Activated CD8-positive, alpha-beta memory T cell treated with anti-CD3 and anti-CD28 coated beads for 36 hours (primary cell): ENCODE measurements around the gene ST8SIA6. TPM values are rescaled to one million over a fixed set of nuclear protein-coding genes. Genes with fewer than 3 reads are reported as not detected.
"Not testable (repeated sequence)": the region's sequence is repeated elsewhere in the genome, so short reads cannot be mapped to it uniquely, and the experiment has no call there.

Experiments
- CTCF ChIA-PET: fragments of 350-600 bp; sonication (Branson Sonifier 250); formaldehyde crosslinking; loops from one replicate; lab custom pipeline; 2021; ENCODE audit warnings: antibody characterized with exemption; lab: Charles Lee
- POLR2A ChIA-PET: fragments of 350-600 bp; sonication (Branson Sonifier 250); formaldehyde crosslinking; loops from one replicate; lab custom pipeline; 2021; ENCODE audit warnings: antibody characterized with exemption; lab: Charles Lee
- total RNA-seq, 2 experiments: library from RNA; stranded (reverse); gene quantifications; one replicate each; pipeline ENCODE4 v1.2.3, GENCODE V29; 2021

ST8SIA6 gene
- total RNA-seq, 2 experiments from 2014 or later = not detected

- CTCF ChIA-PET = interaction anchor here (0.7 kb wide), 1 partner anchor 41 kb away, joined by 3 read pairs; no protein-coding TSS in a partner anchor
- POLR2A ChIA-PET = no interaction called here
Measured at GRCh38 chr10:17406036-17406834, 48.2 kb downstream of the ST8SIA6 start.

DNA sequence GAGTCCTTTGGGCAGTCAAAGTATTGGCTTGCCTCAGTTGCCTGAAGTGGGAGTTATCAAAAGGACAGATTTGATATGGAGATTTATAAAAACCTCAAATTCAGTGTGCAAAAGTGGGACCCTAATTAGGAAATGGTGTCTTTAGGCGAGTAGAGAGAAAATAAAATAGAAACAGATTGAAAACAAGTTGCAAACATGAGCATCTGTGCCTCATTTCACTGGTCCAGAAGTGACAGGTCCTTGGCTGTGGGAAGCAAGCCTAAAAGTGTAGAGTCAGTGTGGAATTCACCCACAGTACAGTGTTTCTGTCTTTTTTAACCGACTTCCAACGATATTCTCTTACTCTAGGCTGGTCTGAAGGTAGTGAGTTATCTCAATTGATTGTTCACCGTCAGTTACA, 51.2 kb downstream of the ST8SIA6 start:
- ChIA-PET CTCF (no interaction called here), POLR2A (no interaction called here)

DNA sequence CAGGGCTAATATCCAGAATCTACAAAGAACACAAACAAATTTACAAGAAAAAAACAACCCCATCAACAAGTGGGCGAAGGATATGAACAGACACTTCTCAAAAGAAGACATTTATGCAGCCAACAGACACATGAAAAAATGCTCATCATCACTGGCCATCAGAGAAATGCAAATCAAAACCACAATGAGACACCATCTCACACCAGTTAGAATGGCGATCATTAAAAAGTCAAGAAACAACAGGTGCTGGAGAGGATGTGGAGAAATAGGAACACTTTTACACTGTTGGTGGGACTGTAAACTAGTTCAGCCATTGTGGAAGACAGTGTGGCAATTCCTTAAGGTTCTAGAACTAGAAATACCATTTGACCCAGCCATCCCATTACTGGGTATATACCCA, 52.4 kb downstream of the ST8SIA6 start:
- CTCF ChIA-PET, POLR2A ChIA-PET: not testable (repeated sequence)

GRCh38 chr10:17396004-17396403, 58.4 kb downstream of the ST8SIA6 start:
- ChIA-PET POLR2A (no interaction called here), CTCF (no interaction called here)

GRCh38 chr10:17394854-17395253, 59.5 kb downstream of the ST8SIA6 start:
- POLR2A ChIA-PET = no interaction called here

GRCh38 chr10:17387861-17388503, 66.4 kb downstream of the ST8SIA6 start:
- ChIA-PET POLR2A (no interaction called here), CTCF (no interaction called here)

More at GRCh38 chr10:17394854-17395253, 59.5 kb downstream of the ST8SIA6 start:
- CTCF ChIA-PET = no interaction called here

DNA sequence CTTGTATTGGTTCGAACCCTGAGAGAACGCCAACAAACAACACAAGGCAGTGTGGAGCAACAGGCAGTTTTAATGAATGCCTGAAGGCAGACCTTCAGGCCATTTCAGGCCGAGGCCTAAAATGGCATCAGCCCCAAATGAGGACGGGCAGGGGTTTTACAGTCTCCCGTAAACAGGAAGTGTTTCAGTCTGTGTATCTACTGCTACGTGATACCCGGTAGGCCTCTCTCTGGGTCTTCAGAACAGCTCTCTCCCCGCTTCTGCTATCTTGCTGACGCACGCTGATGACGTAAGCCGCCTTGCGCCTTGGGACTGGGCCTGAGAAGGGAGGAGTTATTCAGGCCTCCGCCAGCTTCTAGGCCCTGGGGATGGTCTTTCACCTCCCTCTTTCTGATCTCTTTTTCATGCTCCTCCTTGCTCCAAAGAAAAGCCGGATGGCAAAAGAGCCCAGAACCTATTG, 67.7 kb downstream of the ST8SIA6 start:
- CTCF ChIA-PET = no interaction called here
- POLR2A ChIA-PET = no interaction called here

DNA sequence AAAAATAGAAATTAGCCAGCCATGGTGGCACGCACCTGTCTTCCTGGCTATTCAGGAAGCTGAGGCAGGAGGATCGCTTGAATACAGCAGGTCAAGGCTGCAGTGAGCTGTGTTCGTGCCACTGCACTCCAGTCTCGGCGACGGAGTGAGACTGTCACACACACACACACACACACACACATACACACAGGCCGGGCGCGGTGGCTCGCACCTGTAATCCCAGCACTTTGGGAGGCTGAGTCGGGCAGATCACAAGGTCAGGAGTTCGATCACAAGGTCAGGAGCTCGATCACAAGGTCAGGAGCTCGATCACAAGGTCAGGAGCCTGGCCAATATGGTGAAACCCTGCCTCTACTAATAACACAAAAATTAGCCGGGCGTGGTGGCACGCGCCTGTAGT, 68.4 kb downstream of the ST8SIA6 start:
- ChIA-PET CTCF (no interaction called here), POLR2A (no interaction called here)

- POLR2A ChIA-PET = no interaction called here
- CTCF ChIA-PET = no interaction called here
Measured at GRCh38 chr10:17385066-17385465, 69.3 kb downstream of the ST8SIA6 start.

- CTCF ChIA-PET = interaction anchor here (0.5 kb wide), 1 partner anchor 13 kb away, joined by 3 read pairs; no protein-coding TSS in a partner anchor
- POLR2A ChIA-PET = no interaction called here
Measured at GRCh38 chr10:17383801-17384555, 70.4 kb downstream of the ST8SIA6 start.

DNA sequence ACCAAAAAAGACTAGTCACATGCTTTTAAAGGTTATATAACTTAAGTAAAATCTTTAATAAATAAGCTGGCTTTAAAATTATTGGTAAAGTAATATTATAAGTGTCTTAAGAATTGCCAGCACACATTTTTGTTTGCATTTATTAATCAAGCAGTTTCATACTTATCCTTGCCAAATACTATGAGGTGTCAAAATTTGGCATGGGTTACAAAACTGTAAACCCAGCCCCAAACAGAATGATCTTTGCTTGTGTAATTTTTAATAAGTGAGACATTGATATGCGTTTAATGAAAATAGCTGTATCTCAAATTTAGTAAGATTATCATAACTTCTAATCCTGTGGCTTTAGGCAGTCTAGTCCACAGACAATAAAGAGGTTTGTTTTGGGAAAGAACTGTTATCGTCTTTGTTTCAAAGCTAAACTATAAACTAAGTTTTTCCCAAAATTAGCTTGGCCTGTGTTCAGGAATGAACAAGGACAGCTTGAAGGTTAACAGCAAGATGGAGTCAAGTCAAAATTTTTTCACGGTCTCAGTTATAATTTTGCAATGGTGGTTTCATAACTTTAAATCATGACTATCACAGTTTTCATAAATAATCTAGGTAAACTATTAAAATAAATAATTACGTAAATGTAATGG, 72.8 kb downstream of the ST8SIA6 start:
- ChIA-PET CTCF (no interaction called here), POLR2A (no interaction called here)

GRCh38 chr10:17380888-17381287, 73.5 kb downstream of the ST8SIA6 start:
- CTCF ChIA-PET = no interaction called here
- POLR2A ChIA-PET = no interaction called here

DNA sequence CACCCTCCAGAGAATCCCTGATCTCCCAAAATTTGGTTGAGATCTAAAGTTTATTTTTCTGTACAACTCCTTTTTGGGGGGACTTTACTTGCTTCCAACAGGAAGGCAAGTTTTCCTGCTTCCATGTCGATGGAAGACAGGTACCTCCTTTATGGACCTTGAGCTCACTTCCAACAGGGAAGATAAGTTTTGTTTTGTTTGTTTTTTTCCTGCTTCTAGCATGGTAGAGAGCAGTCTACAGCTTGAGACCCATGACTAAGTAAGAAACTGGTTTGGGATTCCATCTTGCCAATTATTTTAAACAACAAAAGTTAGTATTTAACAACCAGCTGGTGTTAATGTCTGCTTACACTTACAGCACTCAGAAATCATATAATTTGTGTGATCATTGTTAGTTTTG, 74.4 kb downstream of the ST8SIA6 start:
- ChIA-PET CTCF (no interaction called here), POLR2A (no interaction called here)

DNA sequence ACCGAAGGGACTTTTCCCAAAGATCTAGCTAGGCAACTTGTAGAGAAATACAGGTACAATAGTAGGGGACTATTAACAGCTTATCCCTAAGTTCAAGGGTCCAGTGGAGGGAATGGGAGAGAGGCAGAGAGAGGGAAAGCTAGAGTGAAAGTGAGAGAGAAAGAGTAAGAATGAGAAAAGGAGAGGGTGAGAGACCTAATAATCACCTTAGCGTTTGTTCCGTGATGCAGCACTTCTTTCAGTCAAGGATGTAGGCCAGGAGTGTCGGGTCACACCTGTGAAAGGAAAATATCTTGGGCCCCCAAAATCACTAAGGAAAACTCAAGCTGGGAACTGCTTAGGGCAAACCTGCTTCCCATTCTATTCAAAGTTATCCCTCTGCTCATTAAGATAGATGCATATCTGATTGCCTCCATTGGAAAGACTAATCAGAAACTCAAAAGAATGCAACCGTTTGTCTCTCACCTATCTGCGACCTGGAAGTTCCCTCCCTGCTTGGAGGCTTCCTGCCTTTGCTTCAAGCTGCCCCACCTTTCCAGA, 75.2 kb downstream of the ST8SIA6 start:
- ChIA-PET CTCF (no interaction called here), POLR2A (no interaction called here)

DNA sequence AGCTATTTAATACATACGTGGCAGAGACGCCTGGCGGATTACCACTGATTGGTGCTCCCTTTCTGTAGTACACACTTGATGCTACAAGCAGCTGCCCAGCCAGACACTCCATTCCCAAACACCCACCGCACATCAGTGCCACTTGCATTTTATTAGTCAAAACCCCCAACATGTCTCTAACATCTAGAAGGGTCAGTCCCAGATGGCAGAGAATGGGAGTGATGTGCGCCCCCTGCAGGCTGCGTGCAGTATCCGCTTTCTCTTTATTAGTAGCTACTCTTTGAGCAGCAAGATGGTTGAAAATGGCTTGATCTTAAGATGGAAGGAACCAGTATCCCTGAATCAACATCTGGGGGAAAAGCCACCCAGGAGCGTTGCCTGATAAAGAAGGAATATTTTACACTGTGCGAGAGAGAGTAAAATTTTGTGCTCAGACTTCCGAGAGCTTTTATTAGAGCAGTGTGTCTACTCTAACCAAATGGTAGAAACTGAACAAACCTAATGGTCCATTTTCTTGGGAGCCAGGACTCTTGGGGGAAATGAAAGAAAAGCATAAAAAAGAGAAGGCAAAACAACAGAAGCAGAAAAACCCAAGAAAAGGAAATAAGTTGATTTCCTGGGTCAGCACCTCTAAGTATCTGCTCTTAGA, 78.3 kb downstream of the ST8SIA6 start:
- ChIA-PET POLR2A (no interaction called here), CTCF (interaction anchor here (0.5 kb wide), 1 partner anchor 169 kb away, joined by 4 read pairs; no protein-coding TSS in a partner anchor)

DNA sequence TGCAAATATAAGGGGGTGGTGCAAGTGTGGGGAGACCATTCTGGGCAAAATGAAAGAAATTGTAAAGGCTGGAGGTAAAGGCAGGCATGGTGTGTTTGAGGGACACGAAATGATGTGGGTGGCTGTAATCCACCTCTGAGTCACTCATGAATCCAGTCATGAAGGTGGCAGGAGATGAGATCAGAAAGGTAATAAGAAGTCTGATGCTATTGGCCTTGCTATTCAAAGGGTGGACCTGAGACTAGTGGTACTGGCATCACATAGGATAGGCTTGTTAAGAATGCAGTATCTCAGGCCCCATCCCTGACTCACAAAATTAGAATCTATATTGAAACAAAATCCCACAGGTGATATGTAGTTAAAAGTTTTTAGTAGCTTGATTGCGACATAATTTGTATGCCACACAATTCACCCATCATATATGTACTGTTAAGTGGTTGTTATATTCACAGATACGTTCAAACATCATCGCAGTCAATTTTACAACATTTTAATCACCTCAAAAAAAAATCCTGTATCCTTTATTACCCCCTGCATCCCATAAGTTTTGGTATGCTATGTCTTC, 85.6 kb downstream of the ST8SIA6 start:
- POLR2A ChIA-PET = no interaction called here

DNA sequence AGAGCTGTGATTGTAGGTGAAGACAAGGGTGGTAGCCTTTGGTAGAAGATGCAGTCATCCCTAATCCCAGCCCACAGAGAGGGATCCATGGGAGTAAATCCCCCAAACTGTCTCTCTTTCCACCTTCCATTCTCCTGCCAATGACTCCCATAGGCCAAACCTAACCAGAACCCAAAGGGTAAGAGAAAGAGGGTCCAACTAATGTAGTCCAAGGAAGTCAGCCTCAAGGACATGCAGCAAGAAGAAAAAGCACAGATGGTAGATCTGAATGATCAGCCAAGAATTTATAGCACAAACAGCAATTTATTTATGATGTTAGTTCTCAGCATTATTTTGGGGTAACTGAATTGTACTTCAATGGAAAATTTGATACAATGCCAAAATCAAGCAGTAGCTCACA, 87.7 kb downstream of the ST8SIA6 start:
- ChIA-PET CTCF (no interaction called here), POLR2A (interaction anchor here (0.5 kb wide), 1 partner anchor 344 kb away, joined by 5 read pairs; no protein-coding TSS in a partner anchor)

More for the DNA sequence above, 85.6 kb downstream of the ST8SIA6 start:
- CTCF ChIA-PET = no interaction called here

GRCh38 chr10:17365402-17365801, 89.0 kb downstream of the ST8SIA6 start:
- POLR2A ChIA-PET = no interaction called here
- CTCF ChIA-PET = interaction anchor here (0.6 kb wide), 1 partner anchor 41 kb away, joined by 3 read pairs; no protein-coding TSS in a partner anchor
